Measurements from ENCODE around the gene CYP27A1. TPM values are rescaled to one million over a fixed set of nuclear protein-coding genes. Genes with fewer than 3 reads are reported as not detected.
"Not testable (repeated sequence)": the region's sequence is repeated elsewhere in the genome, so short reads cannot be mapped to it uniquely, and the experiment has no call there.

CYP27A1 gene
- total RNA-seq, 1 donor from 2014 or later = 0.11 TPM

DNA sequence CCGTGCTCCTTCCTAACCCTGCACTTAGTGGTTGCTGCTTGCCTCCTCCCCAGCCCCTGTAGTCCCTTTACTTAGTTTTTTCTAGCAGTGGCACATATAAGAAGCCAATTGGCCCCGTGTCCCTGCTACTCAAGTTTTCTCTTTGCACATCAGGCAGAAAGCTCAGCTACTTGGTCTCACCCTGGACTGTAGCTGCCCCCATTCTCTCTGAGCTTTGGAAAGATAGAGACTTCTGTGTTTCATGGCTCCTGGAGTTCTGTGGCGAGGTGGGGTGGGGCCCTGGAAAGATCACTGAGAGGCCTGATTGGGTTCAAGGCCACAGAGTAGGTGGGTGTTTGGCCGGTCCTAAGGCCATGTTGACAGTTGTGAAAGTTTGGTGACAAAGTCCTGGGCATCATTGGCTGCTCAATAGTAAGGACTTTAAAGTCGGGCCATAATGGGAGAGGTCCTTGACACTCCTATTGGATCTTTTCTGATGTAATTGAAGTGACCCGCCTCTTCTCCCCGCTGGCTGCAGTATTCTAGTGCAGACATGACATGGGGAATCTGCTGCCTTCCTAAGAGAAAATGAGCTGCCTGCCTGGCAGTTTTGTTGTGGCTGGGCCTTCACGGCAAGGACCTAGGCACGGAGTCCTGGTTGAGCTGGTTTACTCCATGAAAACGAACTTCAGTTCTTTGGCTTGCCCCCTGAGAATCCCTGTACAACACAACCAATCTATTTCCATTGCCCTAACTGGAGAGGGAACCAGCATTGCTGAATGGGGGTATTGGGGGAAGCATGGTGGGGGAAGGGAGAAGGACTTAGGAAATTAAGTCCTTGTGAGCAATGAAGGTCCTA is 26.2 kb upstream of the CYP27A1 start:
- no peaks in the 10 kb centered on the region for H4K20me1 ChIP-seq (ENCODE audit: low read depth)
- no peaks in the 10 kb centered on the region for H3F3A ChIP-seq (ENCODE audit: low read depth)
- no peak for TF ChIP-seq CTCF (IDR thresholded peaks at IDR 0.05)
- no peak for TF ChIP-seq EZH2phosphoT487 (IDR thresholded peaks at IDR 0.05)
- TF ChIP-seq EZH2 (IDR thresholded peaks at IDR 0.05) = no peak
- no peak overlapping the region for H3K4me2 ChIP-seq
- H3K27ac Mint-ChIP-seq = no peak overlapping the region
- peaks cover 7% of the 10 kb centered on the region for H3K27me3 Mint-ChIP-seq (ENCODE audit: insufficient read depth, low read depth)
- no peaks in the 10 kb centered on the region for H3K9me3 Mint-ChIP-seq
- no peaks in the 10 kb centered on the region for H3K79me2 ChIP-seq (ENCODE audit: low read depth)
- DNase-seq (ENCODE audit: low spot score) = no peak
- H3K4me3 Mint-ChIP-seq = no peak overlapping the region
- no peak overlapping the region for H2AFZ ChIP-seq (replicated peaks)
- H3K27ac ChIP-seq = no peak overlapping the region
- no peaks in the 10 kb centered on the region for H3K27me3 ChIP-seq
- no peaks in the 10 kb centered on the region for H3K36me3 ChIP-seq
- H3K36me3 Mint-ChIP-seq = peaks cover 32% of the 10 kb centered on the region
- H3K9ac ChIP-seq = no peak overlapping the region
- H3K4me1 Mint-ChIP-seq = no peaks in the 10 kb centered on the region
- no peaks in the 10 kb centered on the region for H3K9me3 ChIP-seq (ENCODE audit: low read depth)
- no peak overlapping the region for H3K4me3 ChIP-seq
- H3K4me1 ChIP-seq = no peaks in the 10 kb centered on the region

GRCh38 chr2:218756599-218757377 is 25.2 kb upstream of the CYP27A1 start:
- H3K4me2 ChIP-seq = no peak overlapping the region
- peaks cover 30% of the 10 kb centered on the region for H3K36me3 Mint-ChIP-seq
- peaks cover 5% of the 10 kb centered on the region for H3K27me3 Mint-ChIP-seq (ENCODE audit: insufficient read depth, low read depth)

GRCh38 chr2:218761795-218762194 is 20.2 kb upstream of the CYP27A1 start:
- no peak overlapping the region for H3K4me3 ChIP-seq
- Mint-ChIP-seq H3K27ac (no peak overlapping the region), H3K36me3 (peaks cover 3% of the 10 kb centered on the region), H3K4me3 (no peak overlapping the region), H3K9me3 (no peaks in the 10 kb centered on the region), H3K4me1 (no peaks in the 10 kb centered on the region), H3K27me3 (ENCODE audit: insufficient read depth, low read depth) (no peaks in the 10 kb centered on the region)
- no peak for TF ChIP-seq CTCF (IDR thresholded peaks at IDR 0.05)
- H3K4me1 ChIP-seq = no peaks in the 10 kb centered on the region
- no peak overlapping the region for H2AFZ ChIP-seq (replicated peaks)
- H3K79me2 ChIP-seq (ENCODE audit: low read depth) = no peaks in the 10 kb centered on the region
- no peak overlapping the region for H3K9ac ChIP-seq
- no peaks in the 10 kb centered on the region for H3K9me3 ChIP-seq (ENCODE audit: low read depth)
- no peaks in the 10 kb centered on the region for H3K36me3 ChIP-seq
- H3K27ac ChIP-seq = no peak overlapping the region
- no peaks in the 10 kb centered on the region for H4K20me1 ChIP-seq (ENCODE audit: low read depth)
- H3K4me2 ChIP-seq = no peak overlapping the region
- no peaks in the 10 kb centered on the region for H3F3A ChIP-seq (ENCODE audit: low read depth)
- no peak for DNase-seq (ENCODE audit: low spot score)
- H3K27me3 ChIP-seq = no peaks in the 10 kb centered on the region

More at GRCh38 chr2:218756599-218757377, 25.2 kb upstream of the CYP27A1 start:
- Mint-ChIP-seq H3K4me3 (no peak overlapping the region), H3K9me3 (no peaks in the 10 kb centered on the region), H3K27ac (no peak overlapping the region), H3K4me1 (no peaks in the 10 kb centered on the region)
- H3K9me3 ChIP-seq (ENCODE audit: low read depth) = no peaks in the 10 kb centered on the region
- DNase-seq (ENCODE audit: low spot score) = no peak
- no peaks in the 10 kb centered on the region for H3K36me3 ChIP-seq
- no peaks in the 10 kb centered on the region for H4K20me1 ChIP-seq (ENCODE audit: low read depth)
- TF ChIP-seq CTCF (IDR thresholded peaks at IDR 0.05) = no peak
- no peak for TF ChIP-seq EZH2phosphoT487 (IDR thresholded peaks at IDR 0.05)
- no peak for TF ChIP-seq EZH2 (IDR thresholded peaks at IDR 0.05)
- no peaks in the 10 kb centered on the region for H3F3A ChIP-seq (ENCODE audit: low read depth)
- H3K4me3 ChIP-seq = no peak overlapping the region
- H3K27ac ChIP-seq = no peak overlapping the region
- no peak overlapping the region for H2AFZ ChIP-seq (replicated peaks)
- H3K9ac ChIP-seq = no peak overlapping the region
- H3K4me1 ChIP-seq = no peaks in the 10 kb centered on the region
- H3K27me3 ChIP-seq = no peaks in the 10 kb centered on the region
- no peaks in the 10 kb centered on the region for H3K79me2 ChIP-seq (ENCODE audit: low read depth)

DNA sequence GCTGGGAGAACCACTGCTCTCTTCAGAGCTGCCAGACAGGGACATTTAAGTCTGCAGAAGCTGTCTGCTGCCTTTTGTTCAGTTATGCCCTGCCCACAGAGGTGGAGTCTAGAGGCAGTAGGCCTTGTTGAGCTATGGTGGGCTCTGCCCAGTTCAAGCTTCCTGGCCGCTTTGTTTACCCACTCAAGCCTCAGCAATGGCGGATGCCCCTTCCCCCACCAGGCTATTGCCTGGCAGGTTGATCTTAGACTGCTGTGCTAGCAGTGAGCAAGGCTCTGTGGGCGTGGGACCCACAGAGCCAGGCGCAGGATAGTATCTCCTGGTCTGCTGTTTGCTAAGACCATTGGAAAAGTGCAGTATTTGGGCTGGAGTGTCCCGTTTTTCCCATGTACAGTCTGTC is 9.2 kb upstream of the CYP27A1 start:
- not testable (repeated sequence) for H3K79me2 ChIP-seq (ENCODE audit: low read depth); H3K9ac ChIP-seq; H3K9me3 Mint-ChIP-seq; H3K4me3 Mint-ChIP-seq; H4K20me1 ChIP-seq (ENCODE audit: low read depth); H3K27ac ChIP-seq; DNase-seq (ENCODE audit: low spot score); H3K4me2 ChIP-seq; H3K27ac Mint-ChIP-seq; H3K4me1 ChIP-seq; H3K27me3 Mint-ChIP-seq (ENCODE audit: insufficient read depth, low read depth); H3K4me1 Mint-ChIP-seq; H3K36me3 ChIP-seq; H3K27me3 ChIP-seq; H3K36me3 Mint-ChIP-seq; H3F3A ChIP-seq (ENCODE audit: low read depth); H3K4me3 ChIP-seq; H3K9me3 ChIP-seq (ENCODE audit: low read depth); H2AFZ ChIP-seq (replicated peaks)

All from neural progenitor cell (in vitro differentiated cells).